A673 (cell line): ENCODE measurements around the gene ERMN.

ENCODE experiments used
- CTCF ChIP-seq: fragments of 300-800, 200-600 bp; sonication (generic); conservative IDR thresholded peaks from 2 replicates; pipeline ENCODE4 v1.5.1; 2017; ENCODE audit warnings: low read depth, mild to moderate bottlenecking, antibody characterized with exemption, low read length, moderate library complexity, mixed read lengths
- EZH2 ChIP-seq: fragments of 200-600 bp; sonication (generic); IDR thresholded peaks from 2 replicates; pipeline ENCODE4 v1.6.1; 2017; ENCODE audit warnings: borderline replicate concordance, low read depth, mild to moderate bottlenecking, mixed read lengths, antibody characterized with exemption, low read length; ENCODE audit not compliant: poor library complexity, severe bottlenecking

GRCh38 chr2:157367704-157368103 is 42.1 kb upstream of the ERMN start:
- no peak for TF ChIP-seq CTCF
- TF ChIP-seq EZH2, result no peak
